HK-2 (cell line): ENCODE measurements around the gene GAD1.

Experiments used
- DNase-seq: peaks from one replicate; pipeline ENCODE4 v3.0.0-alpha.2; 2018; ENCODE audit not compliant: unreplicated experiment

Gene GAD1

DNA sequence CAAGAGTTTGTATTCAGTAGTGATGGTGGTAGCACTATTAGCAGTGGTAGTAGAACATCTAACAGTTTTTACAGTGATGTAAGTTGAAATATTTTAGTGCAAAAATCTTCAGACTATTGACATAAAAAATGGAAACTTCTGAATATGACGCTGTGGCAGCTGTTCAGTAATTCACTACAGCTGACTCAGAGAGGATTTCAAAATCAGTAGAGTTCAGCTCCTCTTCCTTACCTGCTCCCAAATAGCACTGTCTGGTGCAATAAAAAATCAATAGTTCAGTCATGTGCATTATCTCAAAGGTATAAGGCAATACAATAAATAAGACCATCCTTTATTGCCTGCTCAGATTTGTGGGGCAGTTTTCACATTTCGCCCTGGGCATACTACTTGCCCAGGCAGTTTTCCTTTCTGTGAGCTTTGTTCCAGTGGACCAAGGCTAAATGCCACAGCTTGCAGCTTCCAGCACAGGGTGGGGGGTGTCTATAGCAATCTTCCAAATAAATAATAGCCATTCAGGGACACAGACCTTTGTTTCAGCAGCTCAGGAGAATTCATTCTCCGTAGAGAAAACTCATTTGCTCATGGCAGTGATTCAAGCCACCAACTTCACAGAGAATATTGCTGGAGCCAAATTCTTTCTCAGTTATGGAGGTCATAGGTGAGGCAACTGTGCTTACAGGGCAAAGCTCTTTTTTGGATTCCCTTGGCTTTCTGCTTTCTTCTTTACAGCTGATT lies 78.5 kb downstream of the GAD1 start:
- no peak for DNase-seq

DNA sequence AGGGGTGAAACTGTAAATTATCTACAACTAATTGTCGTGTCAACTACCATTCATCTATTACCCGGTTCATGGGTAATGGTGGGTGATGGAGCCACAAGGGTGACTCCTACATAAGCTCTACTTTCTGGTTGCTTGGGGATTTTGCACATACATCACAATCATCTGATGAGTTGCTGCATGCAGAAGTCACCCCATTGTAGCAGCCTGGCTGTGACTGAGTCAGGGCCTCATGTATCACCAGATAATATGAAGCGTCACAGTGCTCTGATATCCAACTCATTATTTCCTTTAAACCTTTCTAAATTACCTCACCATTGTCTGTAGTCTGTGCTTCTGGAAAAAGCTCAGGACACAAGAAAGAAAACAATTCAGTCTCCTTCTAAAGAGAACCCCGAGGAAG lies 79.9 kb downstream of the GAD1 start:
- DNase-seq: no peak

- no peak for DNase-seq
Measured at GRCh38 chr2:170897108-170897507, 80.4 kb downstream of the GAD1 start.

GRCh38 chr2:170905864-170906263 lies 89.2 kb downstream of the GAD1 start:
- DNase-seq: no peak
